ENCODE measurements around the gene MRGPRG. TPM values are rescaled to one million over a fixed set of nuclear protein-coding genes. Genes with fewer than 3 reads are reported as not detected.
A peak's percentile ranks its signal among the peaks of the same experiment; 100 is the strongest.

Gene MRGPRG
- total and polyA plus RNA-seq, 8 donors: not detected

- Histone ChIP-seq H3K27ac (no peak overlapping the region), H3K27me3 (peaks cover 0 to 59% of the 10 kb centered on the region in 2 donors), H3K4me3 (no peak overlapping the region), H3K36me3 (no peaks in the 10 kb centered on the region), H3K4me1 (no peaks in the 10 kb centered on the region), H3K9me3 (no peaks in the 10 kb centered on the region)
- TF ChIP-seq CTCF (IDR thresholded peaks at IDR 0.05): no peak
- DNase-seq: no peak
- no peak for ATAC-seq
- intact Hi-C loops (cut with DNase I): no loop called here
Observed at GRCh38 chr11:3231550-3231850, 12.9 kb upstream of the MRGPRG start.

GRCh38 chr11:3230636-3231549 lies 12.3 kb upstream of the MRGPRG start:
- no peaks in the 10 kb centered on the region for H3K9me3 ChIP-seq
- TF ChIP-seq CTCF (IDR thresholded peaks at IDR 0.05): no peak
- H3K27me3 ChIP-seq: peaks cover 0 to 59% of the 10 kb centered on the region in 2 donors
- intact Hi-C loops (cut with DNase I): no loop called here
- no peak overlapping the region for H3K4me3 ChIP-seq
- ATAC-seq (no peak), DNase-seq (no peak)
- H3K27ac ChIP-seq: no peak overlapping the region
- H3K4me1 ChIP-seq: no peaks in the 10 kb centered on the region
- H3K36me3 ChIP-seq: no peaks in the 10 kb centered on the region

GRCh38 chr11:3229673-3230630 lies 11.3 kb upstream of the MRGPRG start:
- peak in 1 of 4 donors; percentile 25 for DNase-seq
- Histone ChIP-seq H3K4me3 (no peak overlapping the region), H3K27ac (no peak overlapping the region), H3K27me3 (peaks cover 0 to 65% of the 10 kb centered on the region in 2 donors), H3K4me1 (no peaks in the 10 kb centered on the region), H3K36me3 (no peaks in the 10 kb centered on the region), H3K9me3 (no peaks in the 10 kb centered on the region)
- intact Hi-C loops (cut with DNase I): no loop called here
- no peak for ATAC-seq
- no peak for TF ChIP-seq CTCF (IDR thresholded peaks at IDR 0.05)

- no peak for DNase-seq
- ATAC-seq: no peak
- intact Hi-C loops (cut with DNase I): no loop called here
Observed at GRCh38 chr11:3228445-3228829, 9.8 kb upstream of the MRGPRG start.

More at GRCh38 chr11:3228445-3228829, 9.8 kb upstream of the MRGPRG start:
- Histone ChIP-seq H3K27ac (no peak overlapping the region), H3K27me3 (peaks cover 0 to 81% of the 10 kb centered on the region in 2 donors), H3K9me3 (no peaks in the 10 kb centered on the region), H3K4me1 (no peaks in the 10 kb centered on the region), H3K4me3 (no peak overlapping the region), H3K36me3 (no peaks in the 10 kb centered on the region)
- no peak for TF ChIP-seq CTCF (IDR thresholded peaks at IDR 0.05)
